Loucy (cell line): Measurements from ENCODE around the gene EXOG.

Source experiments
- H2AFZ ChIP-seq: fragments of 200-600 bp; sonication (generic); 2 replicates; pipeline ENCODE4 v1.6.0; 2016; ENCODE audit warnings: antibody characterized with exemption, mild to moderate bottlenecking, low read length, moderate library complexity
- H3F3A ChIP-seq: fragments of 200-600 bp; 2 replicates; pipeline ENCODE4 v1.6.0; 2016; ENCODE audit warnings: antibody characterized with exemption, low read depth, mild to moderate bottlenecking
- H3K27me3 ChIP-seq: fragments of 200-600 bp; sonication (generic); 2 replicates; pipeline ENCODE4 v1.6.1; 2014; ENCODE audit warnings: low read length, mild to moderate bottlenecking; ENCODE audit not compliant: insufficient read depth, poor library complexity, severe bottlenecking
- H3K36me3 ChIP-seq: fragments of 200-600 bp; sonication (generic); 2 replicates; pipeline ENCODE4 v1.6.1; 2016; ENCODE audit warnings: low read length; ENCODE audit not compliant: insufficient read depth
- H3K4me1 ChIP-seq: fragments of 200-600 bp; sonication (generic); 2 replicates; pipeline ENCODE4 v1.5.1; 2014; ENCODE audit warnings: low read length, mild to moderate bottlenecking; ENCODE audit not compliant: insufficient read depth, poor library complexity, severe bottlenecking
- H3K4me2 ChIP-seq: fragments of 200-600 bp; sonication (generic); 2 replicates; pipeline ENCODE4 v1.6.0; 2014; ENCODE audit warnings: antibody characterized with exemption, low read length, low read depth, mild to moderate bottlenecking; ENCODE audit not compliant: poor library complexity, severe bottlenecking
- H3K4me3 ChIP-seq: fragments of 200-600 bp; sonication (generic); 2 replicates; pipeline ENCODE4 v1.5.1; 2014; ENCODE audit warnings: low read length, mild to moderate bottlenecking, mixed read lengths; ENCODE audit not compliant: poor library complexity, severe bottlenecking
- H3K79me2 ChIP-seq: fragments of 200-600 bp; sonication (generic); 2 replicates; pipeline ENCODE4 v1.6.1; 2014; ENCODE audit warnings: low read length; ENCODE audit not compliant: insufficient read depth
- H3K9ac ChIP-seq: fragments of 200-600 bp; sonication (generic); 2 replicates; pipeline ENCODE4 v1.6.0; 2014; ENCODE audit warnings: mild to moderate bottlenecking, low read depth, low read length, moderate library complexity; ENCODE audit not compliant: poor library complexity, severe bottlenecking
- H3K9me2 ChIP-seq: fragments of 200-600 bp; sonication (generic); replicated peaks from 2 replicates; pipeline ENCODE4 v1.6.1; 2016; ENCODE audit warnings: low read depth, low read length, mixed read lengths
- H3K9me3 ChIP-seq: fragments of 200-600 bp; sonication (generic); 2 replicates; pipeline ENCODE4 v1.6.1; 2014; ENCODE audit warnings: mild to moderate bottlenecking, antibody characterized with exemption, low read length, low read depth; ENCODE audit not compliant: insufficient read depth
- H4K20me1 ChIP-seq: fragments of 200-600 bp; sonication (generic); 2 replicates; pipeline ENCODE4 v1.6.0; 2014; ENCODE audit warnings: antibody characterized with exemption, low read length, mild to moderate bottlenecking; ENCODE audit not compliant: insufficient read depth, poor library complexity, severe bottlenecking
- EZH2phosphoT487 ChIP-seq: fragments of 200-600 bp; IDR thresholded peaks from 2 replicates; pipeline ENCODE4 v1.6.1; 2018; ENCODE audit warnings: antibody characterized with exemption, mild to moderate bottlenecking, moderate library complexity, borderline replicate concordance
- TF ChIP-seq, protein P1 (sequence below): fragments of 200-600 bp; sonication (generic); conservative IDR thresholded peaks from 2 replicates; pipeline ENCODE4 v1.5.1; 2014; ENCODE audit warnings: mild to moderate bottlenecking, antibody characterized with exemption, low read length

EXOG gene

GRCh38 chr3:38524141-38524739 lies 28.1 kb downstream of the EXOG start:
- Histone ChIP-seq H4K20me1 (no peaks in the 10 kb centered on the region), H3K4me3 (no peak overlapping the region), H2AFZ (no peak overlapping the region), H3K9me3 (no peaks in the 10 kb centered on the region), H3K9ac (no peak overlapping the region), H3K27me3 (no peaks in the 10 kb centered on the region), H3K36me3 (peaks cover 36% of the 10 kb centered on the region; the same call in 1 of the 2 replicates), H3K4me2 (no peak overlapping the region), H3K4me1 (no peaks in the 10 kb centered on the region), H3K79me2 (no peaks in the 10 kb centered on the region), H3K9me2 (no peaks in the 10 kb centered on the region), H3F3A (no peaks in the 10 kb centered on the region)
- no peak for TF ChIP-seq EZH2phosphoT487
- TF ChIP-seq, protein P1, sequence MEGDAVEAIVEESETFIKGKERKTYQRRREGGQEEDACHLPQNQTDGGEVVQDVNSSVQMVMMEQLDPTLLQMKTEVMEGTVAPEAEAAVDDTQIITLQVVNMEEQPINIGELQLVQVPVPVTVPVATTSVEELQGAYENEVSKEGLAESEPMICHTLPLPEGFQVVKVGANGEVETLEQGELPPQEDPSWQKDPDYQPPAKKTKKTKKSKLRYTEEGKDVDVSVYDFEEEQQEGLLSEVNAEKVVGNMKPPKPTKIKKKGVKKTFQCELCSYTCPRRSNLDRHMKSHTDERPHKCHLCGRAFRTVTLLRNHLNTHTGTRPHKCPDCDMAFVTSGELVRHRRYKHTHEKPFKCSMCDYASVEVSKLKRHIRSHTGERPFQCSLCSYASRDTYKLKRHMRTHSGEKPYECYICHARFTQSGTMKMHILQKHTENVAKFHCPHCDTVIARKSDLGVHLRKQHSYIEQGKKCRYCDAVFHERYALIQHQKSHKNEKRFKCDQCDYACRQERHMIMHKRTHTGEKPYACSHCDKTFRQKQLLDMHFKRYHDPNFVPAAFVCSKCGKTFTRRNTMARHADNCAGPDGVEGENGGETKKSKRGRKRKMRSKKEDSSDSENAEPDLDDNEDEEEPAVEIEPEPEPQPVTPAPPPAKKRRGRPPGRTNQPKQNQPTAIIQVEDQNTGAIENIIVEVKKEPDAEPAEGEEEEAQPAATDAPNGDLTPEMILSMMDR, result no peak

DNA sequence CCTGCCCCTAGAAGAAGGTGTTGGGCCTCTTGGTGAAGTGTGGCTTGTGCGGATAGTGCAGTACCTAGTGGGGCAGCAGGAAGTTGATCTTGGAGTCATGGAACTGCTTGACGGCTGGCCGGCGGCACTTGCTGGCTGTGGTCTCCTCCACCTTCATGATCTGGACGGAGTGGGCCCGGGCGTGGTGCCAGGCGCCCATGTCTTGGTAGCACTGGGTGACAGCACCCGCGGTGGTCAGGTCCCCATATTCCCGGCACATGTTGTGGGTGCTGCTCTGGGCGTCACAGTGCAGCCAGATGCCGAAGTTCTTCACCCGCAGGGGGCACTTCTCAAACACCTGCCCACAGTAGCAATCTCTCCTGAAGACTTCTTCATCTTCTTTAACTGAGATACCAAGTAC lies 30.7 kb downstream of the EXOG start:
- Histone ChIP-seq H3K4me3 (no peak overlapping the region), H4K20me1 (no peaks in the 10 kb centered on the region), H3K4me2 (no peak overlapping the region), H3K4me1 (no peaks in the 10 kb centered on the region), H3K79me2 (no peaks in the 10 kb centered on the region), H3K9me2 (no peaks in the 10 kb centered on the region), H3K27me3 (no peaks in the 10 kb centered on the region), H3K9me3 (no peaks in the 10 kb centered on the region), H3K9ac (no peak overlapping the region), H3K36me3 (peaks cover 35% of the 10 kb centered on the region; the same call in 1 of the 2 replicates), H3F3A (no peaks in the 10 kb centered on the region), H2AFZ (no peak overlapping the region)
- TF ChIP-seq, protein P1, result no peak
- no peak for TF ChIP-seq EZH2phosphoT487

GRCh38 chr3:38528457-38528856 lies 32.3 kb downstream of the EXOG start:
- no peaks in the 10 kb centered on the region for H3K79me2 ChIP-seq
- H3F3A ChIP-seq, result no peaks in the 10 kb centered on the region
- no peaks in the 10 kb centered on the region for H3K9me3 ChIP-seq
- H3K36me3 ChIP-seq, result peaks cover 29% of the 10 kb centered on the region; the same call in 1 of the 2 replicates
- no peak overlapping the region for H3K9ac ChIP-seq
- H3K4me1 ChIP-seq, result no peaks in the 10 kb centered on the region
- H3K4me3 ChIP-seq, result no peak overlapping the region
- H3K27me3 ChIP-seq, result no peaks in the 10 kb centered on the region
- TF ChIP-seq, protein P1, result peak; percentile 61
- no peak for TF ChIP-seq EZH2phosphoT487
- H4K20me1 ChIP-seq, result no peaks in the 10 kb centered on the region
- no peak overlapping the region for H2AFZ ChIP-seq
- H3K9me2 ChIP-seq, result no peaks in the 10 kb centered on the region
- no peak overlapping the region for H3K4me2 ChIP-seq
